Loucy (cell line): ENCODE data around the gene PLXNA4.

Source experiments
- H2AFZ ChIP-seq: fragments of 200-600 bp; sonication (generic); 2 replicates; pipeline ENCODE4 v1.6.0; 2016; ENCODE audit warnings: antibody characterized with exemption, mild to moderate bottlenecking, low read length, moderate library complexity
- H3F3A ChIP-seq: fragments of 200-600 bp; 2 replicates; pipeline ENCODE4 v1.6.0; 2016; ENCODE audit warnings: antibody characterized with exemption, low read depth, mild to moderate bottlenecking
- H3K27me3 ChIP-seq: fragments of 200-600 bp; sonication (generic); 2 replicates; pipeline ENCODE4 v1.6.1; 2014; ENCODE audit warnings: low read length, mild to moderate bottlenecking; ENCODE audit not compliant: insufficient read depth, poor library complexity, severe bottlenecking
- H3K36me3 ChIP-seq: fragments of 200-600 bp; sonication (generic); 2 replicates; pipeline ENCODE4 v1.6.1; 2016; ENCODE audit warnings: low read length; ENCODE audit not compliant: insufficient read depth
- H3K4me1 ChIP-seq: fragments of 200-600 bp; sonication (generic); 2 replicates; pipeline ENCODE4 v1.5.1; 2014; ENCODE audit warnings: low read length, mild to moderate bottlenecking; ENCODE audit not compliant: insufficient read depth, poor library complexity, severe bottlenecking
- H3K4me2 ChIP-seq: fragments of 200-600 bp; sonication (generic); 2 replicates; pipeline ENCODE4 v1.6.0; 2014; ENCODE audit warnings: antibody characterized with exemption, low read length, low read depth, mild to moderate bottlenecking; ENCODE audit not compliant: poor library complexity, severe bottlenecking
- H3K4me3 ChIP-seq: fragments of 200-600 bp; sonication (generic); 2 replicates; pipeline ENCODE4 v1.5.1; 2014; ENCODE audit warnings: low read length, mild to moderate bottlenecking, mixed read lengths; ENCODE audit not compliant: poor library complexity, severe bottlenecking
- H3K79me2 ChIP-seq: fragments of 200-600 bp; sonication (generic); 2 replicates; pipeline ENCODE4 v1.6.1; 2014; ENCODE audit warnings: low read length; ENCODE audit not compliant: insufficient read depth
- H3K9ac ChIP-seq: fragments of 200-600 bp; sonication (generic); 2 replicates; pipeline ENCODE4 v1.6.0; 2014; ENCODE audit warnings: mild to moderate bottlenecking, low read depth, low read length, moderate library complexity; ENCODE audit not compliant: poor library complexity, severe bottlenecking
- H3K9me2 ChIP-seq: fragments of 200-600 bp; sonication (generic); replicated peaks from 2 replicates; pipeline ENCODE4 v1.6.1; 2016; ENCODE audit warnings: low read depth, low read length, mixed read lengths
- H3K9me3 ChIP-seq: fragments of 200-600 bp; sonication (generic); 2 replicates; pipeline ENCODE4 v1.6.1; 2014; ENCODE audit warnings: mild to moderate bottlenecking, antibody characterized with exemption, low read length, low read depth; ENCODE audit not compliant: insufficient read depth
- H4K20me1 ChIP-seq: fragments of 200-600 bp; sonication (generic); 2 replicates; pipeline ENCODE4 v1.6.0; 2014; ENCODE audit warnings: antibody characterized with exemption, low read length, mild to moderate bottlenecking; ENCODE audit not compliant: insufficient read depth, poor library complexity, severe bottlenecking
- CTCF ChIP-seq: fragments of 200-600 bp; sonication (generic); conservative IDR thresholded peaks from 2 replicates; pipeline ENCODE4 v1.5.1; 2014; ENCODE audit warnings: mild to moderate bottlenecking, antibody characterized with exemption, low read length
- EZH2phosphoT487 ChIP-seq: fragments of 200-600 bp; IDR thresholded peaks from 2 replicates; pipeline ENCODE4 v1.6.1; 2018; ENCODE audit warnings: antibody characterized with exemption, mild to moderate bottlenecking, moderate library complexity, borderline replicate concordance

Gene PLXNA4

GRCh38 chr7:132280335-132280734 lies 295.9 kb downstream of the PLXNA4 start:
- H3K27me3 ChIP-seq = no peaks in the 10 kb centered on the region
- H3K4me2 ChIP-seq = no peak overlapping the region
- H3K4me1 ChIP-seq = no peaks in the 10 kb centered on the region
- no peaks in the 10 kb centered on the region for H3K79me2 ChIP-seq
- H3K9me2 ChIP-seq = no peaks in the 10 kb centered on the region
- H3K9ac ChIP-seq = no peak overlapping the region
- TF ChIP-seq EZH2phosphoT487 (no peak), CTCF (no peak)
- no peaks in the 10 kb centered on the region for H3K9me3 ChIP-seq
- H3K36me3 ChIP-seq = no peaks in the 10 kb centered on the region
- H3F3A ChIP-seq = no peaks in the 10 kb centered on the region
- no peaks in the 10 kb centered on the region for H4K20me1 ChIP-seq
- no peak overlapping the region for H2AFZ ChIP-seq
- H3K4me3 ChIP-seq = no peak overlapping the region

GRCh38 chr7:132279718-132280117 lies 296.6 kb downstream of the PLXNA4 start:
- Histone ChIP-seq H3K4me2 (no peak overlapping the region), H3K9me3 (no peaks in the 10 kb centered on the region), H3K27me3 (no peaks in the 10 kb centered on the region), H2AFZ (no peak overlapping the region), H3K4me1 (no peaks in the 10 kb centered on the region), H3K36me3 (no peaks in the 10 kb centered on the region), H4K20me1 (no peaks in the 10 kb centered on the region), H3F3A (no peaks in the 10 kb centered on the region), H3K9me2 (no peaks in the 10 kb centered on the region), H3K79me2 (no peaks in the 10 kb centered on the region), H3K9ac (no peak overlapping the region), H3K4me3 (no peak overlapping the region)
- TF ChIP-seq EZH2phosphoT487 (no peak), CTCF (no peak)

DNA sequence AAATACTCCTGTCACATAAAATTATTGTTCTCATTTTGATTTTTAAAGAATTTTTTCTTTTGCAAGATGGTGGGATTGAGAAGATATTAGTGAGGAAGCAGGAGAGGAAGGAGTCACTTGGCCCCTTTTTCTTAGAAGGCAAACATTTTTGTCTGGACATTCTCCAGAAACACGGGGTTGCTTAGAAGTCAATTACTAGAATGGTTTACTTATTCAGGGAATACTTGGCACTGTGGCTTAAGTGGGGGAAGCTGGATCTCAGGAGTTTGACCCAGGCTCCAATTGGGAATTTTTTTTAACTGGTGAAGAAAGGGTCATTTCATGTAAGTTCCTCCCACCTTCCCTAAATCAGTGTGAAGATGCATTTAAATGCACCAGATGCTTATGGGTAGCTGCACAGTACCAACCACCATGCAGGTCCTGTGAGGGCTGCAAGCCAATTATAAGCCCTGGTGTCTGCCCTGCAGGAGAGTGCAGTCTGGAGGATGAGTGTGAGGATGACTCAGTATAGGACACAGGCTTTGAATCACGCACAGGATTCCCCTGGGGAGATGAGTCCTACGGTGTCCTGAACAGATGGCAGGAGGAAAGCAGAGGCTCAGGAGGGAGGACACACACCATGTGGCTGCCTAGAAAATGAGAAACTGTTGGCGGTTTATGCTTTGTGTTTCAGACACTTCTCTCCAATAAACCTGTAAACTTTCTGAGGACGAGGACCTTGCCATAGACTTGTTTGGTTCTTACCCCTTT lies 299.1 kb downstream of the PLXNA4 start:
- no peaks in the 10 kb centered on the region for H3K79me2 ChIP-seq
- H3K9ac ChIP-seq = no peak overlapping the region
- no peak overlapping the region for H3K4me2 ChIP-seq
- H2AFZ ChIP-seq = no peak overlapping the region
- H3F3A ChIP-seq = no peaks in the 10 kb centered on the region
- TF ChIP-seq EZH2phosphoT487 (no peak), CTCF (no peak)
- H3K9me2 ChIP-seq = no peaks in the 10 kb centered on the region
- no peaks in the 10 kb centered on the region for H4K20me1 ChIP-seq
- H3K4me3 ChIP-seq = no peak overlapping the region
- no peaks in the 10 kb centered on the region for H3K36me3 ChIP-seq
- no peaks in the 10 kb centered on the region for H3K27me3 ChIP-seq
- no peaks in the 10 kb centered on the region for H3K4me1 ChIP-seq
- H3K9me3 ChIP-seq = no peaks in the 10 kb centered on the region
